Tibial nerve (tissue), 4 donors: ENCODE data around the gene TAF11L5.

Experiments
- EP300 ChIP-seq, 2 donors: sonication (generic); formaldehyde crosslinking; IDR thresholded peaks; one replicate each; pipeline ENCODE4 v1.6.1; 2017; ENCODE audit warnings: antibody characterized with exemption in 2 of 2, mild to moderate bottlenecking in 1 of 2
- POLR2A ChIP-seq, 2 donors: fragments of 450-650 bp; IDR thresholded peaks; one replicate each; pipeline ENCODE4 v1.6.1; 2017; ENCODE audit warnings: antibody characterized with exemption in 2 of 2, mild to moderate bottlenecking in 2 of 2, moderate library complexity in 2 of 2
- TF ChIP-seq, protein P1 (sequence below), 5 experiments: fragments of 200-600 bp in 3 of 5; fragments of 450-650 bp in 2 of 5; sonication (generic) in 3 of 5; IDR thresholded peaks; one replicate each; pipeline ENCODE4 v1.5.1; 2016 to 2019; ENCODE audit warnings: antibody characterized with exemption in 5 of 5, mild to moderate bottlenecking in 3 of 5, moderate library complexity in 2 of 5

GRCh38 chr5:17477043-17477442 is 48.0 kb upstream of the TAF11L5 start:
- TF ChIP-seq, protein P1, sequence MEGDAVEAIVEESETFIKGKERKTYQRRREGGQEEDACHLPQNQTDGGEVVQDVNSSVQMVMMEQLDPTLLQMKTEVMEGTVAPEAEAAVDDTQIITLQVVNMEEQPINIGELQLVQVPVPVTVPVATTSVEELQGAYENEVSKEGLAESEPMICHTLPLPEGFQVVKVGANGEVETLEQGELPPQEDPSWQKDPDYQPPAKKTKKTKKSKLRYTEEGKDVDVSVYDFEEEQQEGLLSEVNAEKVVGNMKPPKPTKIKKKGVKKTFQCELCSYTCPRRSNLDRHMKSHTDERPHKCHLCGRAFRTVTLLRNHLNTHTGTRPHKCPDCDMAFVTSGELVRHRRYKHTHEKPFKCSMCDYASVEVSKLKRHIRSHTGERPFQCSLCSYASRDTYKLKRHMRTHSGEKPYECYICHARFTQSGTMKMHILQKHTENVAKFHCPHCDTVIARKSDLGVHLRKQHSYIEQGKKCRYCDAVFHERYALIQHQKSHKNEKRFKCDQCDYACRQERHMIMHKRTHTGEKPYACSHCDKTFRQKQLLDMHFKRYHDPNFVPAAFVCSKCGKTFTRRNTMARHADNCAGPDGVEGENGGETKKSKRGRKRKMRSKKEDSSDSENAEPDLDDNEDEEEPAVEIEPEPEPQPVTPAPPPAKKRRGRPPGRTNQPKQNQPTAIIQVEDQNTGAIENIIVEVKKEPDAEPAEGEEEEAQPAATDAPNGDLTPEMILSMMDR (IDR thresholded peaks at IDR 0.05), result no peak
- TF ChIP-seq POLR2A (IDR thresholded peaks at IDR 0.05) (no peak), EP300 (IDR thresholded peaks at IDR 0.05) (no peak)
